IMR-90 (cell line): ENCODE measurements around the gene RSPH3. TPM values are rescaled to one million over a fixed set of nuclear protein-coding genes. Genes with fewer than 3 reads are reported as not detected.

Source experiments
- ATAC-seq: fragments of 200-7000 bp; cut with Tn5 transposase; 2 replicates; pipeline ENCODE4 v1.9.1; 2020; ENCODE audit warnings: low read depth, mild to moderate bottlenecking, moderate library complexity
- BruUV-seq: library from RNA; stranded (reverse); fragments of 400-500 nt; replicated peaks from 2 replicates; lab custom pipeline; 2021; lab: Mats Ljungman, UMichigan
- CTCF ChIA-PET: fragments of 300-600 bp; formaldehyde crosslinking; extraction: SDS; loops from one replicate; lab custom pipeline; 2021; ENCODE audit warnings: antibody characterized with exemption; lab: Yijun Ruan, JAX
- POLR2A ChIA-PET: fragments of 300-600 bp; sonication (Branson Sonifier 250); formaldehyde crosslinking; loops from one replicate; lab custom pipeline; 2022; ENCODE audit warnings: antibody characterized with exemption; ENCODE audit not compliant: unreplicated experiment; lab: Charles Lee
- DNase-seq: peaks from one replicate; pipeline ENCODE4 v3.0.0; 2013
- H2AFZ ChIP-seq: replicated peaks from 2 replicates; pipeline ENCODE3; 2013; ENCODE audit warnings: low read length, mild to moderate bottlenecking; ENCODE audit not compliant: poor library complexity
- H2AK5ac ChIP-seq: 2 replicates; pipeline ENCODE4 v1.6.1; 2013; ENCODE audit warnings: low read depth, low read length, inconsistent platforms
- H2AK9ac ChIP-seq: replicated peaks from 2 replicates; pipeline ENCODE3; 2013; ENCODE audit warnings: mild to moderate bottlenecking, low read depth, low read length, moderate library complexity; ENCODE audit not compliant: poor library complexity
- H2BK120ac ChIP-seq: 2 replicates; pipeline ENCODE4 v1.6.1; 2013; ENCODE audit warnings: low read depth, low read length, inconsistent platforms
- H2BK15ac ChIP-seq: 3 replicates; pipeline ENCODE4 v1.6.1; 2013; ENCODE audit warnings: low read depth, low read length, inconsistent platforms
- H2BK20ac ChIP-seq: 2 replicates; pipeline ENCODE4 v1.6.1; 2013; ENCODE audit warnings: low read depth, mild to moderate bottlenecking, inconsistent platforms, low read length, moderate library complexity
- H2BK5ac ChIP-seq: 2 replicates; pipeline ENCODE4 v1.6.1; 2013; ENCODE audit warnings: mild to moderate bottlenecking, low read depth, low read length, inconsistent platforms; ENCODE audit not compliant: poor library complexity, severe bottlenecking
- H3K14ac ChIP-seq: replicated peaks from 2 replicates; pipeline ENCODE4 v1.6.1; 2013; ENCODE audit warnings: low read depth, low read length, inconsistent platforms
- H3K18ac ChIP-seq: 2 replicates; pipeline ENCODE4 v1.6.1; 2013; ENCODE audit warnings: low read depth, low read length, control low read depth
- H3K23ac ChIP-seq: 2 replicates; pipeline ENCODE4 v1.6.1; 2013; ENCODE audit warnings: low read depth, low read length, inconsistent platforms
- H3K27ac ChIP-seq: 2 replicates; pipeline ENCODE4 v1.5.1; 2013; ENCODE audit warnings: mild to moderate bottlenecking, control low read depth, low read length; ENCODE audit not compliant: insufficient read depth
- H3K27me3 ChIP-seq: 2 replicates; pipeline ENCODE4 v1.6.1; 2013; ENCODE audit warnings: low read length; ENCODE audit not compliant: control insufficient read depth, insufficient read depth
- H3K36me3 ChIP-seq: 2 replicates; pipeline ENCODE4 v1.6.1; 2013; ENCODE audit warnings: low read length, mixed read lengths; ENCODE audit not compliant: control insufficient read depth, insufficient read depth
- H3K4ac ChIP-seq: 2 replicates; pipeline ENCODE4 v1.6.1; 2013; ENCODE audit warnings: low read depth, low read length, inconsistent platforms
- H3K4me1 ChIP-seq: 2 replicates; pipeline ENCODE4 v1.6.1; 2013; ENCODE audit warnings: low read length, mixed read lengths; ENCODE audit not compliant: control insufficient read depth, insufficient read depth
- H3K4me2 ChIP-seq: 2 replicates; pipeline ENCODE4 v1.6.1; 2013; ENCODE audit warnings: low read depth, mild to moderate bottlenecking, control low read depth, low read length, moderate library complexity
- H3K4me3 ChIP-seq: 2 replicates; pipeline ENCODE4 v1.5.1; 2013; ENCODE audit warnings: low read depth, mild to moderate bottlenecking, control low read depth, low read length, moderate library complexity; ENCODE audit not compliant: insufficient read depth
- H3K56ac ChIP-seq: 2 replicates; pipeline ENCODE4 v1.6.1; 2013; ENCODE audit warnings: low read length, inconsistent platforms; ENCODE audit not compliant: insufficient read depth; ENCODE audit errors: extremely low read depth
- H3K79me1 ChIP-seq, 2 experiments: 2 replicates each; pipeline ENCODE4 v1.6.1; 2013; ENCODE audit warnings: low read length in 2 of 2, inconsistent platforms in 1 of 2, low read depth in 1 of 2
- H3K9ac ChIP-seq: 2 replicates; pipeline ENCODE4 v1.6.1; 2013; ENCODE audit warnings: low read depth, low read length, control low read depth
- H3K9me1 ChIP-seq: 2 replicates; pipeline ENCODE4 v1.6.1; 2013; ENCODE audit warnings: low read length, inconsistent platforms; ENCODE audit not compliant: insufficient read depth
- H3K9me3 ChIP-seq: 2 replicates; pipeline ENCODE4 v1.6.1; 2013; ENCODE audit warnings: low read length; ENCODE audit not compliant: control insufficient read depth, insufficient read depth
- H4K20me1 ChIP-seq: 2 replicates; pipeline ENCODE4 v1.6.1; 2013; ENCODE audit warnings: low read length, inconsistent platforms; ENCODE audit not compliant: insufficient read depth
- H4K5ac ChIP-seq: 2 replicates; pipeline ENCODE4 v1.6.1; 2013; ENCODE audit warnings: mild to moderate bottlenecking, low read depth, low read length, control low read depth
- H4K8ac ChIP-seq, 2 experiments: 2 replicates each; pipeline ENCODE4 v1.6.1; 2013; ENCODE audit warnings: low read depth in 2 of 2, low read length in 2 of 2, control low read depth in 1 of 2, inconsistent platforms in 1 of 2
- H4K91ac ChIP-seq: 2 replicates; pipeline ENCODE4 v1.6.1; 2013; ENCODE audit warnings: low read depth, low read length, inconsistent platforms; ENCODE audit not compliant: insufficient read depth
- BHLHE40 ChIP-seq: fragments of 150-350 bp; IDR thresholded peaks from 2 replicates; pipeline ENCODE4 v1.6.1; 2016; ENCODE audit warnings: mild to moderate bottlenecking, low read depth, low read length
- CHD1 ChIP-seq: IDR thresholded peaks from 2 replicates; pipeline ENCODE4 v1.6.1; 2012; ENCODE audit warnings: low read depth, low read length, improper control_type of control experiment
- ELK1 ChIP-seq: fragments of 150-350 bp; IDR thresholded peaks from 2 replicates; pipeline ENCODE4 v1.6.1; 2016; ENCODE audit warnings: low read depth, mild to moderate bottlenecking, low read length, moderate library complexity, borderline replicate concordance
- MAFK ChIP-seq: IDR thresholded peaks from 2 replicates; pipeline ENCODE4 v1.6.1; 2012; ENCODE audit warnings: low read depth, low read length, improper control_type of control experiment
- MXI1 ChIP-seq: IDR thresholded peaks from 2 replicates; pipeline ENCODE4 v1.6.1; 2012; ENCODE audit warnings: low read depth, mild to moderate bottlenecking, low read length, moderate library complexity, borderline replicate concordance
- NFE2L2 ChIP-seq: fragments of 150-350 bp; IDR thresholded peaks from 2 replicates; pipeline ENCODE4 v1.6.1; 2016; ENCODE audit warnings: low read depth, mild to moderate bottlenecking, low read length
- POLR2A ChIP-seq: IDR thresholded peaks from 2 replicates; pipeline ENCODE4 v1.6.1; 2012; ENCODE audit warnings: mild to moderate bottlenecking, low read depth, low read length
- RCOR1 ChIP-seq: IDR thresholded peaks from 2 replicates; pipeline ENCODE4 v1.6.1; 2012; ENCODE audit warnings: mild to moderate bottlenecking, low read length, improper control_type of control experiment; ENCODE audit not compliant: insufficient replicate concordance
- WGBS, 2 experiments: methylation state at CpG; one replicate each; pipeline versions ENCODE4 v1.1.5 to v1.1.7; 2013; ENCODE audit warnings: missing lambda C conversion rate in 2 of 2; ENCODE audit not compliant: insufficient read length in 1 of 2; ENCODE audit errors: extremely low coverage in 2 of 2; 5-methylcytosine and 5-hydroxymethylcytosine counted together
- dilution Hi-C: fragments of 300-500 bp; cut with HindIII; formaldehyde crosslinking; loops from one replicate; pipeline ENCODE4 v1.14.3; 2018; ENCODE audit warnings: low sequenced_read_pairs; ENCODE audit not compliant: unreplicated experiment
- in situ Hi-C: fragments of 300-500 bp; cut with MboI; formaldehyde crosslinking; loops from 3 replicates; pipeline ENCODE4 v1.14.3; 2019; ENCODE audit warnings: low sequenced_read_pairs, inconsistent platforms, mixed read lengths
- intact Hi-C: fragments of 100-400 bp; cut with micrococcal nuclease; formaldehyde crosslinking; loops from 2 replicates; pipeline ENCODE4 v1.10.0; 2022
- polyA plus RNA-seq, 3 experiments: library from polyadenylated mRNA; depleted of rRNA; stranded (reverse); fragments of >200 nt; gene quantifications; 2 replicates each; pipeline ENCODE4 v1.2.3, GENCODE V29; 2012; ENCODE audit warnings: low replicate concordance in 1 of 3
- total RNA-seq: library from RNA; depleted of rRNA; stranded (reverse); fragments of >200 nt; gene quantifications from 2 replicates; pipeline ENCODE4 v1.2.3, GENCODE V29; 2012

The RSPH3 gene
- total and polyA plus RNA-seq, 2 of the 4 experiments (the other 2 are of a cell fraction): 1.7 to 3.0 TPM

GRCh38 chr6:158934157-158934556 is 65.8 kb downstream of the RSPH3 start:
- Histone ChIP-seq H2AK9ac (no peak overlapping the region), H3K23ac (no peak overlapping the region), H2BK15ac (no peak overlapping the region), H3K9ac (no peak overlapping the region), H3K9me1 (no peaks in the 10 kb centered on the region), H2BK120ac (no peak overlapping the region), H2AK5ac (no peak overlapping the region), H2AFZ (no peak overlapping the region), H4K20me1 (no peaks in the 10 kb centered on the region), H3K4me2 (no peak overlapping the region), H4K5ac (no peak overlapping the region), H4K91ac (no peak overlapping the region), H3K4ac (no peak overlapping the region), H3K18ac (no peak overlapping the region), H3K4me1 (no peaks in the 10 kb centered on the region), H3K9me3 (no peaks in the 10 kb centered on the region), H2BK20ac (no peak overlapping the region), H3K27me3 (no peaks in the 10 kb centered on the region; the same call in 1 of the 2 replicates), H2BK5ac (no peak overlapping the region), H3K79me1 (no peaks in the 10 kb centered on the region), H4K8ac (no peak overlapping the region), H3K56ac (no peak overlapping the region), H3K27ac (no peak overlapping the region), H3K4me3 (no peak overlapping the region), H3K14ac (no peak overlapping the region), H3K36me3 (no peaks in the 10 kb centered on the region)
- WGBS, 2 experiments: no CpG with 5 or more reads among the region's 5 CpGs
- ChIA-PET CTCF (no interaction called here), POLR2A (no interaction called here)
- intact Hi-C loops: no loop called here
- TF ChIP-seq RCOR1: no peak
- no peak for TF ChIP-seq CHD1
- no peak for TF ChIP-seq POLR2A
- no peak for TF ChIP-seq MXI1
- no peak for TF ChIP-seq BHLHE40
- TF ChIP-seq MAFK: no peak
- no peak for TF ChIP-seq NFE2L2
- no peak for TF ChIP-seq ELK1
- no TSS peak for BruUV-seq
- no peak for DNase-seq
- in situ Hi-C loops: no loop called here
- dilution Hi-C loops: no loop called here
- ATAC-seq: no peak
